ENCODE results near the gene MAP3K14. TPM values are rescaled to one million over a fixed set of nuclear protein-coding genes. Genes with fewer than 3 reads are reported as not detected.
A peak's percentile ranks its signal among the peaks of the same experiment; 100 is the strongest.

The MAP3K14 gene
- total RNA-seq, 4 donors from 2014 or later = 5.4 to 15.9 (median 12.6) TPM

GRCh38 chr17:45317111-45317928 lies 500 bp upstream of the MAP3K14 start:
- peak; percentile 91 for ATAC-seq (ENCODE audit: low FRiP score)
- TF ChIP-seq CTCF (IDR thresholded peaks at IDR 0.05) = no peak
- DNase-seq (ENCODE audit: low spot score) = peak; percentile 98

- no peak for ATAC-seq (ENCODE audit: low FRiP score)
- TF ChIP-seq CTCF (IDR thresholded peaks at IDR 0.05) = no peak
Observed at GRCh38 chr17:45315648-45316433, 979 bp downstream of the MAP3K14 start.

DNA sequence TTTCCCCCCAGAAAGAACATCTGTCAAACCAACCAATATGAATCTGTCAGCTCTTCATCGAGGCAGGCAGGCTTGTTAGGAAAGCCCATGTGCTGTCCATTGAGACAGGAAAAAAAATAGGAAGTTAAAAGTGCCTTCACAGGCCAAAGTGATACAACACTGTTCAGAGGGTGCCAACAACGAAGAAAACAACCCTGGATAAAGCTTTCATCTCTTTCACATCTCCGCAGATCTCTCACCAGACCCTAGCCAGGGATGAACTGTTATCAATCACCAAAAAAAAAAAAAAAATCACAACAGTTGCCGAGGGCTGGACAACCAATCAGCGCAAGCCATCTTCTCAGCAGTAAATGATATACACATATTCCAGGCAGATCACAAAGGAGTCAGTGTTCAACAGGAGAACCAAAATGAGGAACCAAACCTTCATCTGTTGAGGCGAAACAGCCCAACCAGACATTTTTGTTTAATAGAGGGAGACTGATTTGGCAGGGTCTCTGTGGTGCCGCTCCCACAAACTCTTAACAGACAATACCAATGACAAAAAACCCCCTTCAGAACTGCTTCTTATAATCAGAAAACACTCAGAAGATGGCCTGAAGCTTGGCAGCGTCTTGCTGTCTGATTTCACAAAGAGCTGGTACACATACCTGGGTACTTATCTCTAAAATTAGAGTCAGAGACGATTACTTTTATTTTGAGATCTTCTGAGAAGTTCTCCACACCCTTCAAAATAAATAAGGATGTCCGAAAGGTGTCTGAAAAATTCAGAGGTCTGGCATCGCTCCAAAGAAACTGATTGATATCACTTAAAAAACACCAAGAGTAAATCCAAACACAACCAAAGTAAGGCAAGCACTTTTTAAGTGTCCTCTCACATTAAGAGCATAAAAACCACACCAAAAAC lies 1.8 kb downstream of the MAP3K14 start:
- TF ChIP-seq CTCF (IDR thresholded peaks at IDR 0.05) = no peak
- ATAC-seq (ENCODE audit: low FRiP score) = no peak
- no peak for DNase-seq (ENCODE audit: low spot score)

More at GRCh38 chr17:45315648-45316433, 979 bp downstream of the MAP3K14 start:
- no peak for DNase-seq (ENCODE audit: low spot score)

DNA sequence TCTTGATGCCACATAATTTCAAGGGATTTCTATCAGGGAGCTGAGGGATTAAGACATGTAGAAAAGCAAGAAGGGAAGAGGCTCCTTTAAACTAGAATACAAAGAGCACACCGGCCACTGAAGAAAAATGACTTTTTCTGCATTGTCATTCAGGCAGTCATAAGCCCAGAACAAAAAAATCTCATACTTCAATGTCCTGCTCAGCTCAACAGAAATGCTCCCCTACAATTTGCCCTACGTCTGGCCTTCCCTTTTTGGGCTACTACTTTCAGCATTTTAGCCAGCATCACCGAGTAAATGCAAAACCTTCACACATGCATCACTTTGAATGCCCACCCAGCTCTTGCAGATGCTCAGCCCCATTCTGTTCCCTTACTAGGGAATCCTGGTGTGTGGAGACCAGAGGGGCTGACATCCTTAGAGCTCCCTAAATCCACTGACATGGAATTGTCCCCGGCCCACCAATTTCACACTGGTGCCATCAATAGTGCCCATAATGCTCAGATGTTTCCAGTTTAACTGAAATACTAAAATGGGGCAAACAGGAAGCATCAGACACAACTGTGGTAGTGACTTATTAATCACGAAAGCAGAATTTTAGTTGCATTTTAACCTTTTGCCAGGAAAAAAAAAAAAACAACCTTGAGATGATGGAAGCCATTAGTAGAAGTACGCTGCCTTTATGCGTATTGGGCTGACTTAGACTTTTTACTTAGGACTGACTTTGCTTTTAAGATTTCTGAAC lies 2.7 kb downstream of the MAP3K14 start:
- DNase-seq (ENCODE audit: low spot score) (no peak), ATAC-seq (ENCODE audit: low FRiP score) (no peak)
- no peak for TF ChIP-seq CTCF (IDR thresholded peaks at IDR 0.05)

GRCh38 chr17:45313421-45313771 lies 3.4 kb downstream of the MAP3K14 start:
- no peak for ATAC-seq (ENCODE audit: low FRiP score)

More at GRCh38 chr17:45313421-45313771, 3.4 kb downstream of the MAP3K14 start:
- no peak for DNase-seq (ENCODE audit: low spot score)
- TF ChIP-seq CTCF (IDR thresholded peaks at IDR 0.05) = no peak
